Mucosa of rectum (tissue), 2 donors: Measurements from ENCODE around the gene TDRD10.

Source experiments
- H3K27ac ChIP-seq, 2 donors: one replicate each; pipeline ENCODE4 v1.7.0; 2013; ENCODE audit warnings: inconsistent platforms in 2 of 2, low read depth in 2 of 2, low read length in 2 of 2
- H3K27me3 ChIP-seq, 2 donors: one replicate each; pipeline ENCODE4 v1.7.0; 2013; ENCODE audit warnings: low read length in 2 of 2; ENCODE audit not compliant: control insufficient read depth in 2 of 2, insufficient read depth in 2 of 2
- H3K36me3 ChIP-seq, 2 donors: one replicate each; pipeline ENCODE4 v1.7.0; 2013; ENCODE audit warnings: low read length in 2 of 2; ENCODE audit not compliant: control insufficient read depth in 2 of 2, insufficient read depth in 2 of 2
- H3K4me1 ChIP-seq, 2 donors: one replicate each; pipeline ENCODE4 v1.7.0; 2013; ENCODE audit warnings: low read length in 2 of 2, mild to moderate bottlenecking in 1 of 2; ENCODE audit not compliant: control insufficient read depth in 2 of 2, insufficient read depth in 2 of 2
- H3K4me3 ChIP-seq, 2 donors: one replicate each; pipeline ENCODE4 v1.7.0; 2013; ENCODE audit warnings: low read length in 2 of 2
- H3K9ac ChIP-seq, 2 donors: one replicate each; pipeline ENCODE4 v1.7.0; 2013; ENCODE audit warnings: low read length in 2 of 2, low read depth in 1 of 2, mild to moderate bottlenecking in 1 of 2
- H3K9me3 ChIP-seq, 2 donors: one replicate each; pipeline ENCODE4 v1.7.0; 2013; ENCODE audit warnings: low read length in 2 of 2; ENCODE audit not compliant: control insufficient read depth in 2 of 2
- donor health status: healthy.
- donor health status: Normal muscosa, but diverticular disease.

TDRD10 gene, protein sequence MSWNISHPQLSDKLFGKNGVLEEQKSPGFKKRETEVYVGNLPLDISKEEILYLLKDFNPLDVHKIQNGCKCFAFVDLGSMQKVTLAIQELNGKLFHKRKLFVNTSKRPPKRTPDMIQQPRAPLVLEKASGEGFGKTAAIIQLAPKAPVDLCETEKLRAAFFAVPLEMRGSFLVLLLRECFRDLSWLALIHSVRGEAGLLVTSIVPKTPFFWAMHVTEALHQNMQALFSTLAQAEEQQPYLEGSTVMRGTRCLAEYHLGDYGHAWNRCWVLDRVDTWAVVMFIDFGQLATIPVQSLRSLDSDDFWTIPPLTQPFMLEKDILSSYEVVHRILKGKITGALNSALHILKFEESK

DNA sequence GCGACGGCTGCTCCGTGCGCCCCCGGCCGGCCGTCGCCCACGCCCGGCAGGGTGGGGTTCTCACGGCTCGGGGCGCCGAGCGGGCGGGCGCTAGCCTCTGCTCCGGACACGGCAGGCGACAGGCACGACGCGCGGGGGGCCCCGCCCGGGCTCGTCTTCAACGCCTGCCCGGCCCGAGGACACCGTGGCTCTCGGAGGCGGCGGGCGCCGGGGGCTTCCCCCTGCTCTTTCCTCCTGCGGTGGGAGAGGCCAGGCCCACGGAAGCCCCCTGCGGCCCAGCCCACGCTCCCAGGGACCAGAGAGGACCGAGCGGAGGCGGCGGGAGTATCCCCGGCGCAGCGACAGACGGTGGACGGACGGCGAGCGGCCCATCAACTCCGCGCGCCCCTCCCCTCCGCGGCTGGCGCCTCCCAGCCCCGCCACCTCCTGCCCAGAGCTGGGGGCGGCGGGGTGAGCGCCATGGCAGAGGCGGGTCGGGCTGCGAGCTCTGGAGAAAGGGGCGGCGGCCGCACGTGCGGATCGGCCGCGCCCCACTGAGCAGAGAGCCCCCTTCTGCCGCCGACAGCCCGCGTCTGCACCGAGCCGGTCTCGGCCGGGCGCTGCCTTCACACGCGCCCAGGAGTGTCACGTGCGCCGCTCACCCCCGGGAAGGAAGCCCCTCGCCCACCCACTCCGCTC lies at the start of gene TDRD10, which contains the start of gene SHE:
TSS of gene TDRD10 (plus strand) at position 154 of the 678 bp plus-strand sequence. CDS start 4,685 bp downstream, outside the sequence.
TSS of gene SHE (minus strand) at position 347 of the 678 bp plus-strand sequence. CDS start 386 bp downstream, outside the sequence.
- Histone ChIP-seq H3K36me3 (no peaks in the 10 kb centered on the region), H3K9me3 (no peaks in the 10 kb centered on the region), H3K27ac (peak within 1 kb of the TSS in 1 of 2 donors; percentile 56), H3K9ac (peak within 1 kb of the TSS in 1 of 2 donors; percentile 44), H3K27me3 (peaks cover 24% of the 10 kb centered on the region in 2 donors), H3K4me1 (no peaks in the 10 kb centered on the region), H3K4me3 (peak within 1 kb of the TSS; percentile 13 to 57)

DNA sequence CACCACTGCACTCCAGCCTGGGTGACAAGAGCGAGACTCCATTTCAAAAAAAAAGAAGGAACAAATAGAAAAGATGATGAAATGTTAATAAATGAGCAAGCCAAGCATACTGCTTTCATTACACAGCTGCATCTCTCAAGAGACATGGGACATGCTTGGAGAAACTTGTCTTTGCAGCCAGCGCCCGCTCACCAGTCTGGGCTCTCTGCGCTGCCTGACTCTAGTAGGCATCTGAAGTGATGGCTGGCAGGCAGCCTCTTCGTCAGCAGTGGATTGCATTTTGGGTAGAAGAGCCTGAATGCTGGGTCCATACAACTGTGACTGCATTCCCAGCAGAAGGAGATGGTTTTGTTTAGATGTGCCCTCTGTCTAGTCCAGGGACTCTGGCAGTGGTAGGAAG lies 48.9 kb upstream of the TDRD10 start:
- Histone ChIP-seq H3K27me3 (no peaks in the 10 kb centered on the region), H3K4me1 (no peaks in the 10 kb centered on the region), H3K27ac (no peak overlapping the region), H3K9me3 (no peaks in the 10 kb centered on the region), H3K4me3 (no peak overlapping the region), H3K36me3 (peaks cover 22 to 40% of the 10 kb centered on the region in 2 donors), H3K9ac (no peak overlapping the region)

DNA sequence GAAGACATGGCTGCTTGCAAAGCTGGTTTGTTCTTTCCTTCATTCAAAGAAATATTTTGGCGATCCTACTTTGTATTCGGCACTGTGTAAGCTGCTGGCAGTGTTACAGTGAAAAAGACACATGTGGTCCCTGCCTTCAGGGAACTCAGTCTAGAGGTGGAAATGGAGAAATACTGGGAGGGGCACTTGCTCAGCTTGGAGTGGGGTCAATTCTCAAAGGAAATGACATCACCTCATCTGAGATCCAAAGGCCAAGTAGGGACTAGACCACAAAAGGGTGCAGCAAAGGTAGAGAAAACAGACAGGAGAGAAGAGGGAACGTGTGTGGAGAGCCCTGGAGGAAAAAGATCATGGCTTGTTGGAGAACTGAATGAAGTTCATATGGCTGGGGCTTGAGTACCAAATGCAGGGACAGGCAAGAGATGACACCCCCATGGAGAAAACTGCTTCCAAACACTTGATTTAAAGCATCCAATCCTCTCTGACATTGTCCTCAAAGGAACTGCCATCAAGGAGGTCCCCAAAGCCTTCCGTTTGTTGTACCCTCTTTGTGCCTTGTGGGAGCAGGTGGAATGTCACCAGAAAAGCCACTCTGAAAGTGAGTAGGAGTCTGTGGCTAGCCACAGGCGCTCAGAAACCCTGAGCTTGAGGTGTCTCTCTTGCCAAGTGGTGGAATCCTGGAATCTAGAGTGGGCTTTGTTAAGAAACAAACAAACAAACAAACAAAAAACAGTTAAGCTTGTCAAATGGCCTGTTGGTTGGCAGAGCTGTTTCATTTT lies 48.3 kb upstream of the TDRD10 start:
- Histone ChIP-seq H3K27me3 (no peaks in the 10 kb centered on the region), H3K27ac (no peak overlapping the region), H3K4me3 (no peak overlapping the region), H3K4me1 (no peaks in the 10 kb centered on the region), H3K36me3 (peaks cover 18 to 38% of the 10 kb centered on the region in 2 donors), H3K9me3 (no peaks in the 10 kb centered on the region), H3K9ac (no peak overlapping the region)

DNA sequence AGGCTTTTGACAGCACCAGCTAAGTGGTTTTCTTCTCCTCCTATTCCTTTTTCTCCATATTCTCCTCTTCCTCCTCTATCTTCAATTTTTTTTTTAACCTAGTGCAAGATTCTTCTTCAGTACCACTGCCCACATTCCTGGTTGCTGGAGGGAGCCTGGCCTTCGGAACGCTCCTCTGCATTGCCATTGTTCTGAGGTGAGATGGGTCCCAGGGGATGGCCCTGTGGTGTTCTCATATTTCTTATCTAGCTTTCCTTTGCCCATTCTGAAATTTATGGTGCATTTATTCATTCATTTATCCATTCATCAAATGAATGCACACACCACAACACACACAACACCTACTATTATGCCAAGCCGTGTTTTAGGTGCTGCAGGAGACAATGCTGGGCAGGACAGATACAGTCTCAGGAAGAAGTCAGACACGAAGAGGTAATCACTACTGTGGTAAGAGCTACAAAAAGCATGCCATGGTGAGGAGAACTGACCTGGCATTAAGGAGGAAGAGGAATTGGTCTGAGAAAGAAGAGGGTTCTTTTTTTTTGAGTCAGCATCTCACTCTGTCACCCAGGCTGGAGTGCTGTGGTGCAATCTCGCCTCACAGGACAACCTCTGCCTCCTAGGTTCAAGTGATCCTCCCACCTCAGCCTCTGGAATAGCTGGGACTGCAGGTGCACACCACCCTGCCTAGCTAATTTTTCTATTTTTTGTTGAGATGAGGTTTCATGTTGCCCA lies 47.5 kb upstream of the TDRD10 start:
- peaks cover 18 to 38% of the 10 kb centered on the region in 2 donors for H3K36me3 ChIP-seq
- H3K9ac ChIP-seq = no peak overlapping the region
- H3K4me1 ChIP-seq = no peaks in the 10 kb centered on the region
- no peak overlapping the region for H3K4me3 ChIP-seq
- no peak overlapping the region for H3K27ac ChIP-seq
- no peaks in the 10 kb centered on the region for H3K9me3 ChIP-seq
- no peaks in the 10 kb centered on the region for H3K27me3 ChIP-seq

DNA sequence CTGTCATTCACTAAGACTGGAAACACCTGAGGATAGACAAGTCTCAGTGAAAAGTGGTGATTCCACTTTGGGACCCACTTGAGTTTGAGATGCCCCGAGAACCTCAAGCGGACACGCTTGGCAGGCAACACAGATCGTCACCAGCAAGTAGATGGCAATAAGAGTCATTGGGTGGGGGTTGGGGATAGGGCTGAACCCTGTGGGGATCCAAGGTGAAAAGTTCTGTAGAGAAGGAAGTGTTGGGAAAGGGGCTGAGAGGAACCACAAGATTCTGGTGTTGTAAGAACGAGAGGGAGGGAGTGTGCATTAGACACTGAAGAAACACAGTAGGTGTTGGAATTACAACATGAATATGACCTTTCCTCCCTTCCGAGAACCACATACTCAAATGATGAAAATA lies 45.4 kb upstream of the TDRD10 start:
- Histone ChIP-seq H3K9me3 (no peaks in the 10 kb centered on the region), H3K27me3 (no peaks in the 10 kb centered on the region), H3K4me1 (peaks cover 0 to under 1% of the 10 kb centered on the region in 2 donors), H3K27ac (no peak overlapping the region), H3K4me3 (no peak overlapping the region), H3K36me3 (peaks cover 6 to 27% of the 10 kb centered on the region in 2 donors), H3K9ac (no peak overlapping the region)

DNA sequence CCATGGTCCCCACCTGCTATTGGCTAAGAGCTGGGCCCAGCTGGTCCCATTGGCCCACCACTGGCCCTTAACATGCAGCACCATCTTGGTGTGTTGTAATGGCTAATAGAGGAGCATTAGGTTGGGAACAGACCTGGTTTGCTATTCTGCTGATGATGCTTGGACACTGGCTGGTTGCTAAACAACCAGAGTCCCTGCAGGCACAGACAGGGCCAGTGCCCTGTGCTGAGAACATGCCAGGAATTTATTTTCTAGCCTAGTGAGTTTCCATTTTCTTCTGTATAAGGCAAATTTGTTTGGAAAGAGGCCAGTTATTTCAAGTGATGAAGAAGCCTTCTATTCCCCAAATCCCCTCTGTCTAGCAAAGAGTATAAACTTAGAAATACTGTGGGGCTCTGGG lies 42.9 kb upstream of the TDRD10 start:
- H3K9me3 ChIP-seq = no peaks in the 10 kb centered on the region
- no peak overlapping the region for H3K4me3 ChIP-seq
- H3K27me3 ChIP-seq = no peaks in the 10 kb centered on the region
- no peak overlapping the region for H3K27ac ChIP-seq
- H3K9ac ChIP-seq = no peak overlapping the region
- H3K4me1 ChIP-seq = peaks cover 4 to 9% of the 10 kb centered on the region in 2 donors
- peaks cover 0 to 18% of the 10 kb centered on the region in 2 donors for H3K36me3 ChIP-seq

GRCh38 chr1:154460695-154461260 lies 41.2 kb upstream of the TDRD10 start:
- H3K4me3 ChIP-seq = no peak overlapping the region
- no peak overlapping the region for H3K27ac ChIP-seq
- H3K4me1 ChIP-seq = peaks cover 15 to 18% of the 10 kb centered on the region in 2 donors
- no peak overlapping the region for H3K9ac ChIP-seq
- H3K36me3 ChIP-seq = peaks cover 0 to 7% of the 10 kb centered on the region in 2 donors
- no peaks in the 10 kb centered on the region for H3K27me3 ChIP-seq
- H3K9me3 ChIP-seq = no peaks in the 10 kb centered on the region

DNA sequence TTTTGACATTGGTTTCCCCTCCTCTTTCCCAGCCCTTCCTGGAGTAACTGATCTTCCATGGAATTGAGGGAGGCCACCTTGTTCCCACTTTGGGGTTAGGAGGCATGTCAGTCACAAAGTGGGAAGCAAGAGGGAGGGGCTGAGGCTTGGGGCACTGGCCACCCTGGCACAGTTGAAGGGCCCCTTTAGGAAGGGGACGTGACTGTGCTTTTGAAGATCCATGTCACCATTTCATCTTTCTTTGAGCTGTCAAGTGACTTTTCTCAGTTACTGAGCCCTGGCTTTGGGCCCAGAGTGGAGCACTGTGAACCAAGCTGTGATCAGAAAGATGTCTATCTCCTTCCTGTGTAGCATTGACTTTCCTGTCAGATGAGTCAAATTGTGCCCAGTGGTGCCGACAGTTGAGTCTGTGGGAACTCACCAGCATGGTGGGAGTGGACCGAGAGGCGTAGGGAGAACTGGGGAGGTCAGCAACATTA lies 38.5 kb upstream of the TDRD10 start:
- no peaks in the 10 kb centered on the region for H3K27me3 ChIP-seq
- no peak overlapping the region for H3K4me3 ChIP-seq
- no peaks in the 10 kb centered on the region for H3K9me3 ChIP-seq
- peaks cover 15 to 18% of the 10 kb centered on the region in 2 donors for H3K4me1 ChIP-seq
- H3K27ac ChIP-seq = peak overlapping the region; percentile 25 to 53
- no peak overlapping the region for H3K9ac ChIP-seq
- H3K36me3 ChIP-seq = no peaks in the 10 kb centered on the region

DNA sequence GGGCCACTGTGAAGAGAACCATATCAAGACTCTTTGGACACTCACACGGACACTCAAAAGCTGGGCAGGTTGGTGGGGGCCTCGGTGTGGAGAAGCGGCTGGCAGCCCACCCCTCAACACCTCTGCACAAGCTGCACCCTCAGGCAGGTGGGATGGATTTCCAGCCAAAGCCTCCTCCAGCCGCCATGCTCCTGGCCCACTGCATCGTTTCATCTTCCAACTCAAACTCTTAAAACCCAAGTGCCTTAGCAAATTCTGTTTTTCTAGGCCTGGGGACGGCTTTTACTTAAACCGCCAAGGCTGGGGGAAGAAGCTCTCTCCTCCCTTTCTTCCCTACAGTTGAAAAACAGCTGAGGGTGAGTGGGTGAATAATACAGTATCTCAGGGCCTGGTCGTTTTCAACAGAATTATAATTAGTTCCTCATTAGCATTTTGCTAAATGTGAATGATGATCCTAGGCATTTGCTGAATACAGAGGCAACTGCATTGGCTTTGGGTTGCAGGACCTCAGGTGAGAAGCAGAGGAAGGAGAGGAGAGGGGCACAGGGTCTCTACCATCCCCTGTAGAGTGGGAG lies 36.3 kb upstream of the TDRD10 start:
- peaks cover 22 to 25% of the 10 kb centered on the region in 2 donors for H3K4me1 ChIP-seq
- no peaks in the 10 kb centered on the region for H3K9me3 ChIP-seq

More for the DNA sequence above, 36.3 kb upstream of the TDRD10 start:
- no peak overlapping the region for H3K9ac ChIP-seq
- H3K27ac ChIP-seq = peak overlapping the region in 1 of 2 donors; percentile 74
- no peak overlapping the region for H3K4me3 ChIP-seq
- no peaks in the 10 kb centered on the region for H3K27me3 ChIP-seq
- H3K36me3 ChIP-seq = no peaks in the 10 kb centered on the region
